Measurements from ENCODE around the gene ATL3. TPM values are rescaled to one million over a fixed set of nuclear protein-coding genes. Genes with fewer than 3 reads are reported as not detected.

ATL3 gene
- total RNA-seq, 2 donors from 2014 or later: 17.8 to 32.7 TPM

DNA sequence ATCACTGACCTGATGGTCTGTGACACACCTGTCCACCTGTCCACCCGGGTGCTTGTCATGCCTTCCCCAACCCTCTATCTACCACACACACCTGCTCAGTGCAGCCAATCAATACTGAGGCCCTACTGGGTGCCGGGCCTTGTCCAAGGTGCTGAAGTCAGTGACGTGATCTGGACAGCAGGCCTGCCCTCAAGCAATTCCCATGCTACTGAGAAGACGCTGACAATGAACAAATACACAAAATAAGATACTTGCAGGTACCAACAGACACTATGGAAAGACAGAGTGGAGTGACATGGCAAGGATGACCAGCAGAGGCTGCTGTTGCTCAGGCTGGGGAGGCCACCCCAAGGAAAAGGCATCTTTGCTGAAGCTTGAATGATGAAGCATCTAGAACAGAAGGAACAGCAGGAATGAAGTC is 78.2 kb downstream of the ATL3 start:
- intact Hi-C loops (cut with DNase I): no loop called here
- TF ChIP-seq, protein P1, sequence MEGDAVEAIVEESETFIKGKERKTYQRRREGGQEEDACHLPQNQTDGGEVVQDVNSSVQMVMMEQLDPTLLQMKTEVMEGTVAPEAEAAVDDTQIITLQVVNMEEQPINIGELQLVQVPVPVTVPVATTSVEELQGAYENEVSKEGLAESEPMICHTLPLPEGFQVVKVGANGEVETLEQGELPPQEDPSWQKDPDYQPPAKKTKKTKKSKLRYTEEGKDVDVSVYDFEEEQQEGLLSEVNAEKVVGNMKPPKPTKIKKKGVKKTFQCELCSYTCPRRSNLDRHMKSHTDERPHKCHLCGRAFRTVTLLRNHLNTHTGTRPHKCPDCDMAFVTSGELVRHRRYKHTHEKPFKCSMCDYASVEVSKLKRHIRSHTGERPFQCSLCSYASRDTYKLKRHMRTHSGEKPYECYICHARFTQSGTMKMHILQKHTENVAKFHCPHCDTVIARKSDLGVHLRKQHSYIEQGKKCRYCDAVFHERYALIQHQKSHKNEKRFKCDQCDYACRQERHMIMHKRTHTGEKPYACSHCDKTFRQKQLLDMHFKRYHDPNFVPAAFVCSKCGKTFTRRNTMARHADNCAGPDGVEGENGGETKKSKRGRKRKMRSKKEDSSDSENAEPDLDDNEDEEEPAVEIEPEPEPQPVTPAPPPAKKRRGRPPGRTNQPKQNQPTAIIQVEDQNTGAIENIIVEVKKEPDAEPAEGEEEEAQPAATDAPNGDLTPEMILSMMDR (IDR thresholded peaks at IDR 0.05): peak; percentile 13 to 57 (median 35)
- no peak for TF ChIP-seq POLR2A (IDR thresholded peaks at IDR 0.05)
- Histone ChIP-seq H3K9me3 (no peaks in the 10 kb centered on the region), H3K27me3 (no peaks in the 10 kb centered on the region), H3K36me3 (replicated peaks in 1 of 2; ENCODE audit: insufficient read depth in 1 of 2, low read depth in 2 of 2) (no peaks in the 10 kb centered on the region), H3K4me3 (no peak overlapping the region), H3K4me1 (no peaks in the 10 kb centered on the region), H3K27ac (no peak overlapping the region)
- DNase-seq (peak in 2 of 4 donors; percentile 26 to 38), ATAC-seq (no peak)
- WGBS, 2 donors: 56 to 72% methylated on average over 4 of the region's 4 CpGs

DNA sequence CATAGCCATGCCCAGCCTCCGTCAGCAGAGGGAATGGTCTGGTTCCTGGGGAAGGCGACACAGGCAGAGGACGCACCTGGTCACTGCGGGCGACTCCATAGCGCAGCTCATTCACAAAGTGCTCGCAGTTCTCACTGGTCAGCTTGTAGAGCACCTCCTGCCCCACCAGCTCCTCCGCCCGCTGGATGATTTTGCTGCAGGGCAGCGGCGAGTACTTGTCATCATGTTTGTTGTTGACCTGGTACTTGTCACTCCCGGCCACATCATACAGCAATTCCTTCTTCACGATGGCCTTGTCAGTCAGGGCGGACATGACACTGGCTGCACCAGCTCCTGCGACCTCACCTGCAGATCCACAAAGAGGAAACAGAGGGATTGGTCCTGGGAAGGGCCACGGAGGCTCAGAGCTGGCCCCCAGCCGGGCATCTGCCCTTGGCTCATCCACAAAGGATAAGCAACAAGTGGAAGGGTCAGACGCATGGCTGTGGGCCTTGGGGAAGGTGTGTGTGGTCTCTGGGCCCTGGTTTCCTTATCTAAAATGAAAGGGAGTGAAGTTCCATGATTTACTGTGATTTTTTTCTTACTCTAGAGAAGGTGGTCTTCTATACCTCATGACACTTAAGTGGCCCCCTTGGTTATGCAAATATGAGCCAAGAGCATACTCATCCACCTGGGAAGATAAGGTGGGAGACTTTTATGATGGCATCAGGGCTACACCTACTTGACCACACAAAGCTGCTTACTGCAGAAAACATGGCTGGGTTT is 81.0 kb downstream of the ATL3 start:
- ATAC-seq: no peak
- H3K4me3 ChIP-seq: no peak overlapping the region

DNA sequence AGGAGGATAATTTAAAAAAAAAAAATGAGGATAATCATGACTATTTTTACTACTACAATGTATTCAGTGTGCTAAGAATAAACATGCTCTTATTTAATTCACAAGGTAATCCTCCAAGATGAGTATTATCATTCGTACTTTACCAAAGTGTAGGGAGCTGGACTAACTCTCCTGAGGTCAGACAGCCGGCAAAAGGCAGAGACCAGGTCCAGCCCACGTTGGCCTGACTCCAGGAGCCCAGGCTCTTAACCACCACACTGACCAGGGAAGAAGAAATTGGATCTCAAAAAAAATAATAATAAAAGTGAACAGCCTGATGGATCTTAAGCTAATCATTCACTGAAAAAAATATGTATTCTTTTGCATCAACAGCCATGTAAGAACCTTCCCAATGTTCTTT is 82.2 kb downstream of the ATL3 start:
- H3K27me3 ChIP-seq: no peaks in the 10 kb centered on the region
- H3K4me1 ChIP-seq: peaks cover 4% of the 10 kb centered on the region
- H3K27ac ChIP-seq: no peak overlapping the region
- no peak for DNase-seq
- TF ChIP-seq POLR2A (IDR thresholded peaks at IDR 0.05): no peak
- TF ChIP-seq, protein P1 (IDR thresholded peaks at IDR 0.05): no peak
- H3K9me3 ChIP-seq: no peaks in the 10 kb centered on the region
- H3K4me3 ChIP-seq: no peak overlapping the region
- 53 to 69% methylated on average over 3 of the region's 3 CpGs for WGBS, 2 donors
- intact Hi-C loops (cut with DNase I): no loop called here
- H3K36me3 ChIP-seq (replicated peaks in 1 of 2; ENCODE audit: insufficient read depth in 1 of 2, low read depth in 2 of 2): no peaks in the 10 kb centered on the region
- no peak for ATAC-seq

More for the DNA sequence above, 81.0 kb downstream of the ATL3 start:
- no peak for DNase-seq
- no peaks in the 10 kb centered on the region for H3K9me3 ChIP-seq
- H3K4me1 ChIP-seq: peaks cover 4% of the 10 kb centered on the region
- H3K27ac ChIP-seq: no peak overlapping the region
- 89 to 90% methylated on average over 7 to 18 of the region's 18 CpGs for WGBS, 2 donors
- no peaks in the 10 kb centered on the region for H3K36me3 ChIP-seq (replicated peaks in 1 of 2; ENCODE audit: insufficient read depth in 1 of 2, low read depth in 2 of 2)
- intact Hi-C loops (cut with DNase I): no loop called here
- no peaks in the 10 kb centered on the region for H3K27me3 ChIP-seq
- TF ChIP-seq POLR2A (IDR thresholded peaks at IDR 0.05): no peak
- TF ChIP-seq, protein P1 (IDR thresholded peaks at IDR 0.05): no peak

DNA sequence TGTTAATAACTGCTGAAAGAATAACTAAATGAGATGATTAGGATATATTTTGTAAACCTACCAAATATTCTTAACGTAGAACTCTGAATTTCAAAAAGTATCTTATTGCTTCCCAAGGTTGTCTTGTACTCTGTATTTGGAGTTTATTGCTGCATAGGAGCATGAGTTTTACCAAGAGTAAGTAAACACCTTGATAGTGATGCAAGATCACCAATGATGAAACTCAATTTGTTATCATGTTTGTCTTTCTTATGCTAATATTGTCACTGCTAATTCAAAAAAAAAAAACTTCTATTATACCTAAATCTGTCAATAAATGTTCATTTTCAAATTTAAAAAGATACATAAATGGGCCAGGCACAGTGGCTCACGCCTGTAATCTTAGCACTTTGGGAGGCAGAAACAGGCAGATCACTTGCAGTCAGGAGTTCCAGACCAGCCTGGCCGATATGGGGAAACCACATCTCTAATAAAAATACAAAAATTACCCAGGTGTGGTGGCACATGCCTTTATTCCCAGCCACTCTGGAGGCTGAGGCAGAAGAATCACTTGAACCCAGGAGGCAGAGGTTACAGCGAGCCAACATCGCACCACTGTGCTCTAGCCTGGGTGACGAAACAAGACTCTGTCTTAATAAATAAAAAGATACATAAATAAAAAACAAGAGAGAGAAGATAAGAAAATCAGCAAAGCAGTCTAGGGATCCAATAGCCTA is 84.6 kb downstream of the ATL3 start:
- TF ChIP-seq, protein P1 (IDR thresholded peaks at IDR 0.05): no peak
- no peak for TF ChIP-seq POLR2A (IDR thresholded peaks at IDR 0.05)
- intact Hi-C loops (cut with DNase I): no loop called here
- DNase-seq: no peak

More for the DNA sequence above, 84.6 kb downstream of the ATL3 start:
- Histone ChIP-seq H3K27ac (no peak overlapping the region), H3K27me3 (no peaks in the 10 kb centered on the region), H3K36me3 (replicated peaks in 1 of 2; ENCODE audit: insufficient read depth in 1 of 2, low read depth in 2 of 2) (no peaks in the 10 kb centered on the region), H3K9me3 (no peaks in the 10 kb centered on the region), H3K4me3 (no peak overlapping the region), H3K4me1 (peaks cover 15% of the 10 kb centered on the region)
- 78 to 79% methylated on average over 6 of the region's 6 CpGs for WGBS, 2 donors
- ATAC-seq: no peak

All from body of pancreas (tissue), 4 donors.